ENCODE measurements around the gene TBP.
"Not testable (repeated sequence)": the region's sequence is repeated elsewhere in the genome, so short reads cannot be mapped to it uniquely, and the experiment has no call there.

Gene TBP

DNA sequence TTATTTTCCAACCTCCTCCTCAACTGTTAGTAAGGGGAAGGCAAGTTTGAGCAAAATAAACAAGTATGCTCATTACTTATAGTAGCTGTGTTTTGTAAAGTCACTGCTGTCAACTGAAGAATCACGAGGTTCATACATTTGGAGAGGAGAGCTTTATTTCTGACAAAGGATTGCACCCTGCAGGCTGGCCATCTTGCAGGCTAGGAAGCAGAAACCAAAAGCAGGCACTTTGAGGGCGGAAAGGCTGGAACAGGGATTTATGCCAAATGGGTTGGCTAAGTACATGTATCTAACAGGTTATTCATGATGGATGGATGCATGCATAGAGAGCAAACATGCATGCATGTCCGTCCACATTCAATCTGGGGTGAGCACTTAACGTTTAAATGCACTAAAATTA is 47.7 kb upstream of the TBP start:
- H3K4me1 ChIP-seq (ENCODE audit: insufficient read depth, low read length), result no peaks in the 10 kb centered on the region
- H3K9ac ChIP-seq (ENCODE audit: low read depth, low read length), result no peak overlapping the region
- no peak overlapping the region for H3K4me2 ChIP-seq (ENCODE audit: insufficient read depth, low read length)
- no peaks in the 10 kb centered on the region for H3K36me3 ChIP-seq (ENCODE audit: insufficient read depth, low read length)
- ATAC-seq (ENCODE audit: insufficient read depth, low read depth) (no peak), DNase-seq (no peak)
- no peaks in the 10 kb centered on the region for H4K20me1 ChIP-seq (ENCODE audit: insufficient read depth, low read length)
- H3K27me3 ChIP-seq (ENCODE audit: insufficient read depth, low read length, poor library complexity), result peaks cover 3% of the 10 kb centered on the region
- no peak overlapping the region for H3K4me3 ChIP-seq (ENCODE audit: low read depth in 1 of 2, low read length in 2 of 2)
- no peaks in the 10 kb centered on the region for H3K9me3 ChIP-seq (ENCODE audit: insufficient read depth, low read length, severe bottlenecking)
- no peak overlapping the region for H3K27ac ChIP-seq (ENCODE audit: low read length)
- no peak overlapping the region for H2AFZ ChIP-seq (ENCODE audit: low read depth, low read length)
- TF ChIP-seq EZH2 (IDR thresholded peaks at IDR 0.05; ENCODE audit: borderline replicate concordance, low read depth, low read length, severe bottlenecking), result no peak
- TF ChIP-seq, protein P1, sequence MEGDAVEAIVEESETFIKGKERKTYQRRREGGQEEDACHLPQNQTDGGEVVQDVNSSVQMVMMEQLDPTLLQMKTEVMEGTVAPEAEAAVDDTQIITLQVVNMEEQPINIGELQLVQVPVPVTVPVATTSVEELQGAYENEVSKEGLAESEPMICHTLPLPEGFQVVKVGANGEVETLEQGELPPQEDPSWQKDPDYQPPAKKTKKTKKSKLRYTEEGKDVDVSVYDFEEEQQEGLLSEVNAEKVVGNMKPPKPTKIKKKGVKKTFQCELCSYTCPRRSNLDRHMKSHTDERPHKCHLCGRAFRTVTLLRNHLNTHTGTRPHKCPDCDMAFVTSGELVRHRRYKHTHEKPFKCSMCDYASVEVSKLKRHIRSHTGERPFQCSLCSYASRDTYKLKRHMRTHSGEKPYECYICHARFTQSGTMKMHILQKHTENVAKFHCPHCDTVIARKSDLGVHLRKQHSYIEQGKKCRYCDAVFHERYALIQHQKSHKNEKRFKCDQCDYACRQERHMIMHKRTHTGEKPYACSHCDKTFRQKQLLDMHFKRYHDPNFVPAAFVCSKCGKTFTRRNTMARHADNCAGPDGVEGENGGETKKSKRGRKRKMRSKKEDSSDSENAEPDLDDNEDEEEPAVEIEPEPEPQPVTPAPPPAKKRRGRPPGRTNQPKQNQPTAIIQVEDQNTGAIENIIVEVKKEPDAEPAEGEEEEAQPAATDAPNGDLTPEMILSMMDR (IDR thresholded peaks at IDR 0.05; ENCODE audit: borderline replicate concordance, extremely low read depth, low read length, poor library complexity, severe bottlenecking), result no peak
- H3K79me2 ChIP-seq (ENCODE audit: insufficient read depth, low read length), result no peaks in the 10 kb centered on the region

DNA sequence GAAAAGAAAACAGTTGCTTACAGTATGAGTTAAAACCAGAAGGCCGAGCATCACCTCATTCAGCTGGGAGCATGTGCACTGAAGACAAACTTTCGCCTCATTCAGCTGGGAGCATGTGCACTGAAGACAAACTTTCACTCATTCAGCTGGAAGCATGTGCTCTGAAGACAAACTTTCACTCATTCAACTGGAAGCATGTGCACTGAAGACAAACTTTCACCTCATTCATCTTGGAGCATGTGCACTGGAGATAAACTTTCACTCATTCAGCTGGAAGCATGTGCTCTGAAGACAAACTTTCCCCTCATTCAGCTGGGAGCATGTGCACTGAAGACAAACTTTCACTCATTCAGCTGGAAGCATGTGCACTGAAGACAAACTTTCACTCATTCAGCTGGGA is 46.4 kb upstream of the TBP start:
- not testable (repeated sequence) for H4K20me1 ChIP-seq (ENCODE audit: insufficient read depth, low read length); H3K27ac ChIP-seq (ENCODE audit: low read length); ATAC-seq (ENCODE audit: insufficient read depth, low read depth); H3K79me2 ChIP-seq (ENCODE audit: insufficient read depth, low read length); DNase-seq; H3K4me2 ChIP-seq (ENCODE audit: insufficient read depth, low read length); H3K9ac ChIP-seq (ENCODE audit: low read depth, low read length); H3K27me3 ChIP-seq (ENCODE audit: insufficient read depth, low read length, poor library complexity); H3K36me3 ChIP-seq (ENCODE audit: insufficient read depth, low read length); H3K4me3 ChIP-seq (ENCODE audit: low read depth in 1 of 2, low read length in 2 of 2); H2AFZ ChIP-seq (ENCODE audit: low read depth, low read length); H3K4me1 ChIP-seq (ENCODE audit: insufficient read depth, low read length); H3K9me3 ChIP-seq (ENCODE audit: insufficient read depth, low read length, severe bottlenecking)

DNA sequence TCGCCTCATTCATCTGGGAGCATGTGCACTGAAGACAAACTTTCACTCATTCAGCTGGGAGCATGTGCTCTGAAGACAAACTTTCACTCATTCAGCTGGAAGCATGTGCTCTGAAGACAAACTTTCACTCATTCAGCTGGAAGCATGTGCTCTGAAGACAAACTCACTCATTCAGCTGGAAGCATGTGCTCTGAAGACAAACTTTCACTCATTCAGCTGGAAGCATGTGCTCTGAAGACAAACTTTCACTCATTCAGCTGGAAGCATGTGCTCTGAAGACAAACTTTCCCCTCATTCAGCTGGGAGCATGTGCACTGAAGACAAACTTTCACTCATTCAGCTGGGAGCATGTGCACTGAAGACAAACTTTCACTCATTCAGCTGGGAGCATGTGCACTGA is 45.9 kb upstream of the TBP start:
- not testable (repeated sequence) for H3K27me3 ChIP-seq (ENCODE audit: insufficient read depth, low read length, poor library complexity); H4K20me1 ChIP-seq (ENCODE audit: insufficient read depth, low read length)

DNA sequence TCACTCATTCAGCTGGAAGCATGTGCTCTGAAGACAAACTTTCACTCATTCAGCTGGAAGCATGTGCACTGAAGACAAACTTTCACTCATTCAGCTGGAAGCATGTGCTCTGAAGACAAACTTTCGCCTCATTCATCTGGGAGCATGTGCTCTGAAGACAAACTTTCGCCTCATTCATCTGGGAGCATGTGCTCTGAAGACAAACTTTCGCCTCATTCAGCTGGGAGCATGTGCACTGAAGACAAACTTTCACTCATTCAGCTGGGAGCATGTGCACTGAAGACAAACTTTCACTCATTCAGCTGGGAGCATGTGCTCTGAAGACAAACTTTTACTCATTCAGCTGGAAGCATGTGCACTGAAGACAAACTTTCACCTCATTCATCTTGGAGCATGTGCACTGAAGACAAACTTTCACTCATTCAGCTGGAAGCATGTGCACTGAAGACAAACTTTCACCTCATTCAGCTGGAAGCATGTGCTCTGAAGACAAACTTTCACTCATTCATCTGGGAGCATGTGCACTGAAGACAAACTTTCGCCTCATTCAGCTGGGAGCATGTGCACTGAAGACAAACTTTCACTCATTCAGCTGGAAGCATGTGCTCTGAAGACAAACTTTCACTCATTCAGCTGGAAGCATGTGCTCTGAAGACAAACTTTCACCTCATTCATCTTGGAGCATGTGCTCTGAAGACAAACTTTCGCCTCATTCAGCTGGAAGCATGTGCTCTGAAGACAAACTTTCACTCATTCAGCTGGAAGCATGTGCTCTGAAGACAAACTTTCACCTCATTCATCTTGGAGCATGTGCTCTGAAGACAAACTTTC is 45.1 kb upstream of the TBP start:
- H3K27me3 ChIP-seq (ENCODE audit: insufficient read depth, low read length, poor library complexity); ATAC-seq (ENCODE audit: insufficient read depth, low read depth); H3K4me2 ChIP-seq (ENCODE audit: insufficient read depth, low read length); H3K4me1 ChIP-seq (ENCODE audit: insufficient read depth, low read length); H3K9ac ChIP-seq (ENCODE audit: low read depth, low read length); H3K27ac ChIP-seq (ENCODE audit: low read length); H2AFZ ChIP-seq (ENCODE audit: low read depth, low read length); H3K79me2 ChIP-seq (ENCODE audit: insufficient read depth, low read length); DNase-seq; H3K4me3 ChIP-seq (ENCODE audit: low read depth in 1 of 2, low read length in 2 of 2); H4K20me1 ChIP-seq (ENCODE audit: insufficient read depth, low read length); H3K36me3 ChIP-seq (ENCODE audit: insufficient read depth, low read length); H3K9me3 ChIP-seq (ENCODE audit: insufficient read depth, low read length, severe bottlenecking): not testable (repeated sequence)

More for the DNA sequence above, 45.9 kb upstream of the TBP start:
- H3K27ac ChIP-seq (ENCODE audit: low read length); H3K79me2 ChIP-seq (ENCODE audit: insufficient read depth, low read length); H3K4me1 ChIP-seq (ENCODE audit: insufficient read depth, low read length); DNase-seq; H3K9ac ChIP-seq (ENCODE audit: low read depth, low read length); H3K9me3 ChIP-seq (ENCODE audit: insufficient read depth, low read length, severe bottlenecking); ATAC-seq (ENCODE audit: insufficient read depth, low read depth); H3K4me3 ChIP-seq (ENCODE audit: low read depth in 1 of 2, low read length in 2 of 2); H3K4me2 ChIP-seq (ENCODE audit: insufficient read depth, low read length); H2AFZ ChIP-seq (ENCODE audit: low read depth, low read length); H3K36me3 ChIP-seq (ENCODE audit: insufficient read depth, low read length): not testable (repeated sequence)

DNA sequence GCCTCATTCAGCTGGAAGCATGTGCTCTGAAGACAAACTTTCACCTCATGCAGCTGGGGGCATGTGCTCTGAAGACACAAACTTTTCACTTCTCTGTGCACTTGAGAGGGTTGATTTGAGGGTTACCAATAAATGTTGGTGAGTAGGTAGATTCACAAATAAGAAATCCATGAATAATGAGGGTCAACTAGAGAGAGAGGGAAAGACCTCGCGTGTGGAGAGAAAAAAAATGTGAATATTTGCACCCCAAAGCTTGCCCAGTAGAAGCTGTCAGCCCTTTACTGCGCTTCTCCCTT is 44.5 kb upstream of the TBP start:
- no peak overlapping the region for H2AFZ ChIP-seq (ENCODE audit: low read depth, low read length)
- no peak overlapping the region for H3K4me2 ChIP-seq (ENCODE audit: insufficient read depth, low read length)
- TF ChIP-seq, protein P1 (IDR thresholded peaks at IDR 0.05; ENCODE audit: borderline replicate concordance, extremely low read depth, low read length, poor library complexity, severe bottlenecking), result no peak
- no peak for TF ChIP-seq EZH2 (IDR thresholded peaks at IDR 0.05; ENCODE audit: borderline replicate concordance, low read depth, low read length, severe bottlenecking)
- H3K79me2 ChIP-seq (ENCODE audit: insufficient read depth, low read length), result no peaks in the 10 kb centered on the region
- H3K27me3 ChIP-seq (ENCODE audit: insufficient read depth, low read length, poor library complexity), result no peaks in the 10 kb centered on the region
- DNase-seq (no peak), ATAC-seq (ENCODE audit: insufficient read depth, low read depth) (no peak)
- no peak overlapping the region for H3K27ac ChIP-seq (ENCODE audit: low read length)
- H3K4me3 ChIP-seq (ENCODE audit: low read depth in 1 of 2, low read length in 2 of 2), result no peak overlapping the region
- H4K20me1 ChIP-seq (ENCODE audit: insufficient read depth, low read length), result no peaks in the 10 kb centered on the region
- no peaks in the 10 kb centered on the region for H3K36me3 ChIP-seq (ENCODE audit: insufficient read depth, low read length)
- no peaks in the 10 kb centered on the region for H3K4me1 ChIP-seq (ENCODE audit: insufficient read depth, low read length)
- H3K9ac ChIP-seq (ENCODE audit: low read depth, low read length), result no peak overlapping the region
- H3K9me3 ChIP-seq (ENCODE audit: insufficient read depth, low read length, severe bottlenecking), result no peaks in the 10 kb centered on the region
